Fibroblast of skin of abdomen (primary cell): Measurements from ENCODE around the gene EIF4G3.
"Not testable (repeated sequence)": the region's sequence is repeated elsewhere in the genome, so short reads cannot be mapped to it uniquely, and the experiment has no call there.

Experiments used
- DNase-seq: peaks from one replicate; pipeline ENCODE4 v3.0.0-alpha.2; 2013

Gene EIF4G3

GRCh38 chr1:20867847-20868246 lies 308.9 kb downstream of the EIF4G3 start:
- peak; percentile 10 for DNase-seq

- no peak for DNase-seq
Observed at GRCh38 chr1:20867062-20867461, 309.6 kb downstream of the EIF4G3 start.

- no peak for DNase-seq
Observed at GRCh38 chr1:20865001-20865400, 311.7 kb downstream of the EIF4G3 start.

GRCh38 chr1:20854529-20854928 lies 322.2 kb downstream of the EIF4G3 start:
- DNase-seq = no peak

- not testable (repeated sequence) for DNase-seq
Observed at GRCh38 chr1:20851791-20852190, 324.9 kb downstream of the EIF4G3 start.

- no peak for DNase-seq
Observed at GRCh38 chr1:20850021-20850420, 326.7 kb downstream of the EIF4G3 start.

- DNase-seq = no peak
Observed at GRCh38 chr1:20849100-20849499, 327.6 kb downstream of the EIF4G3 start.

- no peak for DNase-seq
Observed at GRCh38 chr1:20848162-20848561, 328.5 kb downstream of the EIF4G3 start.

- peak; percentile 46 for DNase-seq
Observed at GRCh38 chr1:20847611-20848080, 329.1 kb downstream of the EIF4G3 start.

GRCh38 chr1:20846461-20847374 lies 330.0 kb downstream of the EIF4G3 start:
- DNase-seq = no peak

GRCh38 chr1:20840731-20841130 lies 336.0 kb downstream of the EIF4G3 start:
- no peak for DNase-seq

GRCh38 chr1:20837554-20838192 lies 339.0 kb downstream of the EIF4G3 start:
- no peak for DNase-seq

GRCh38 chr1:20836230-20836629 lies 340.5 kb downstream of the EIF4G3 start:
- DNase-seq = no peak

- DNase-seq = no peak
Observed at GRCh38 chr1:20834780-20835179, 341.9 kb downstream of the EIF4G3 start.

- DNase-seq = no peak
Observed at GRCh38 chr1:20834192-20834591, 342.5 kb downstream of the EIF4G3 start.

- DNase-seq = no peak
Observed at GRCh38 chr1:20830378-20830777, 346.3 kb downstream of the EIF4G3 start.

- no peak for DNase-seq
Observed at GRCh38 chr1:20829946-20830345, 346.8 kb downstream of the EIF4G3 start.

- peak; percentile 5 for DNase-seq
Observed at GRCh38 chr1:20829531-20829930, 347.2 kb downstream of the EIF4G3 start.

GRCh38 chr1:20823845-20824244 lies 352.9 kb downstream of the EIF4G3 start:
- no peak for DNase-seq

GRCh38 chr1:20821466-20821865 lies 355.2 kb downstream of the EIF4G3 start:
- DNase-seq = no peak

- DNase-seq = no peak
Observed at GRCh38 chr1:20819818-20820217, 356.9 kb downstream of the EIF4G3 start.

- DNase-seq = no peak
Observed at GRCh38 chr1:20814534-20814871, 362.2 kb downstream of the EIF4G3 start.

- no peak for DNase-seq
Observed at GRCh38 chr1:20811916-20812315, 364.8 kb downstream of the EIF4G3 start.

GRCh38 chr1:20793236-20793635 lies 383.5 kb downstream of the EIF4G3 start:
- DNase-seq = no peak
